Measurements from ENCODE around the gene HLA-F. TPM values are rescaled to one million over a fixed set of nuclear protein-coding genes. Genes with fewer than 3 reads are reported as not detected.
A peak's percentile ranks its signal among the peaks of the same experiment; 100 is the strongest.

Gene HLA-F
- total and polyA plus RNA-seq, 2 donors = 130 to 530 TPM

GRCh38 chr6:29681811-29682210 is 41.4 kb upstream of the HLA-F start:
- Histone ChIP-seq H3K27me3 (ENCODE audit: control insufficient read depth in 2 of 2, insufficient read depth in 1 of 2, low read length in 1 of 2) (peaks cover 0 to 2% of the 10 kb centered on the region in 2 donors), H3K4me3 (ENCODE audit: low read length in 2 of 2) (no peak overlapping the region), H3K9me3 (ENCODE audit: control insufficient read depth in 2 of 2, insufficient read depth in 1 of 2, low read length in 1 of 2) (peaks cover 0 to 7% of the 10 kb centered on the region in 2 donors), H3K4me1 (ENCODE audit: control insufficient read depth in 2 of 2, insufficient read depth in 2 of 2, low read length in 2 of 2) (no peaks in the 10 kb centered on the region), H3K27ac (ENCODE audit: low read depth in 1 of 2, low read length in 1 of 2) (no peak overlapping the region), H3K36me3 (ENCODE audit: control insufficient read depth in 2 of 2, insufficient read depth in 2 of 2, low read length in 1 of 2) (no peaks in the 10 kb centered on the region)
- 97% methylated on average over 8 of the region's 8 CpGs for WGBS
- DNase-seq (ENCODE audit: low read depth in 6 of 9, low spot score in 9 of 9) = no peak

DNA sequence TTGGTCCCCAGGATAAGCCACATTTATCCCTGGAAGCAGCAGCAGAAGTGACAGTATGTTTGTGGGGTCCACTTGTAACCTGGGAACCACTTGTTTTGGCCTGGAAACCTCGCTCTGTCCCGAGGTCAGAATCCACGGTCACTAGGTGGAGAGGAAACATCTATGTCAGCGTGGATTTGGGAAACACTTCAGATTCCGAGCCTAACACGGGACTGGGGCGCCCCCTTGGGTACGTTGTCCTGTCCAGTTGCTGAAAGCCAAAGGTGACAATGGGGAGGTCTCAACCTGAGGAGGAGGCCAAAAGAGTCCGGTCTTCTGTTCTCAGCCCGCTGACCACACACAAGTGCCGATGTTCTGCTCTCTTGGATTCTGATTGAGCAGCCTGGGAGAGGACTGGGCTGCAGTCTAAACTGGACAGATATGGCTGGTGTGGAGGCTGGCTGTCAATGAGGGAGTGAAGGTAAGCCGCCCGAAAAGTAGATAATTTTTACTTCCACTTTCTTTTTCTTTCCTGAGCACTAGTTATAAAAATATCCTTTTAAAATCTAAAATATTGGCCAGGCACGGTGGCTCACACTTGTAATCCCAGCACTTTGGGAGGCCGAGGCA is 37.4 kb upstream of the HLA-F start:
- no peak for DNase-seq (ENCODE audit: low read depth in 6 of 9, low spot score in 9 of 9)
- Histone ChIP-seq H3K9me3 (ENCODE audit: control insufficient read depth in 2 of 2, insufficient read depth in 1 of 2, low read length in 1 of 2) (peaks cover 0 to under 1% of the 10 kb centered on the region in 2 donors), H3K27ac (ENCODE audit: low read depth in 1 of 2, low read length in 1 of 2) (no peak overlapping the region), H3K36me3 (ENCODE audit: control insufficient read depth in 2 of 2, insufficient read depth in 2 of 2, low read length in 1 of 2) (no peaks in the 10 kb centered on the region), H3K27me3 (ENCODE audit: control insufficient read depth in 2 of 2, insufficient read depth in 1 of 2, low read length in 1 of 2) (no peaks in the 10 kb centered on the region), H3K4me1 (ENCODE audit: control insufficient read depth in 2 of 2, insufficient read depth in 2 of 2, low read length in 2 of 2) (no peaks in the 10 kb centered on the region), H3K4me3 (ENCODE audit: low read length in 2 of 2) (no peak overlapping the region)
- WGBS = 81% methylated on average over 15 of the region's 15 CpGs

GRCh38 chr6:29694637-29695036 is 28.6 kb upstream of the HLA-F start:
- no peak overlapping the region for H3K27ac ChIP-seq (ENCODE audit: low read depth in 1 of 2, low read length in 1 of 2)
- no peaks in the 10 kb centered on the region for H3K36me3 ChIP-seq (ENCODE audit: control insufficient read depth in 2 of 2, insufficient read depth in 2 of 2, low read length in 1 of 2)
- no peaks in the 10 kb centered on the region for H3K27me3 ChIP-seq (ENCODE audit: control insufficient read depth in 2 of 2, insufficient read depth in 1 of 2, low read length in 1 of 2)
- no peaks in the 10 kb centered on the region for H3K9me3 ChIP-seq (ENCODE audit: control insufficient read depth in 2 of 2, insufficient read depth in 1 of 2, low read length in 1 of 2)
- WGBS = 33% methylated on average over 3 of the region's 3 CpGs
- no peak overlapping the region for H3K4me3 ChIP-seq (ENCODE audit: low read length in 2 of 2)
- no peak for DNase-seq (ENCODE audit: low read depth in 6 of 9, low spot score in 9 of 9)
- no peaks in the 10 kb centered on the region for H3K4me1 ChIP-seq (ENCODE audit: control insufficient read depth in 2 of 2, insufficient read depth in 2 of 2, low read length in 2 of 2)

DNA sequence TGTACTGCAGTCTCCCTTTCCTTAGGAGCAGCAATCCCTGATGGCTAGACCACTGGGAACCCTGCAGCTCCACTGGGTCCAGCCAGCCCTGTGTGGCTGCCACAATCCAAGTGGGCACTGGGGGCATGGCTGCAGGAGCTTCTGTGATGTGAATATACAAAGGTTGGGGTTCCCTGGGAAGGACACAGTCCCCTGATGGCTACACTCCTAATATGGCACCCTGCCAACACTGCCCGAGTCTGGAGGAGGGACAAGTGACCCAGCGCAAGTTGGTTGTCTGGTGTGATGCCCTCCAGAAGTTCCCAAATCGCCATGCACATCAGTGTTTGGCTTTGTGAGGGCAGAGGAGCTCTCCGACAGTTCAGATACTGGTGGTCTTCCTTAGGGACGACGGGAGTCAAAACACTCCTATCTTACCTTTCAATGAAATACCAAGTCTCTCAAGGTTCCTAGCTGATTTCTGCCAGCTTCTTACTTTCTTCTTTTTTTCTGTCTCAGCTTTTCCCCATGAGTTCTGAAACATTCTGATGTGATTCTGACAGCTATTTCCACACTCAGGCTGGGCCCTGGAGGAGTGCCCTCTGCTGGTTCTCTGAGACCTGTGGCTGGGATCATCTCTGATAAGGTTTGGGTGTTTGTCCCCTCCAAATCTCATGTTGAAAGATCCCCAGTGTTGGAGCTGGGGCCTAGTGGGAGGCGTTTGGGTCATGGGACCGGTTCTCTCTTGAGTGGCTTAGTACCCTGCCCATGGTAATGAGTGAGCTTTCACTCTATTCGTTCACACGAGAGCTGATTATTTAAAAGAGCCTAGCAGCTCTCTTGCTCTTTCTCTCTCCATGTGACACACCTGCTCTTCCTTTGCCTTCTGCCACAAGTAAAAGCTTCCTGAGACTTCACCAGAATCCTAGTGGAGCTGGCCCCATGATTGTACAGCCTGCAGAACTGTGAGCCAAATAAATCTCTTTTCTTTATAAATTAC is 26.8 kb upstream of the HLA-F start:
- Histone ChIP-seq H3K27ac (ENCODE audit: low read depth in 1 of 2, low read length in 1 of 2) (no peak overlapping the region), H3K36me3 (ENCODE audit: control insufficient read depth in 2 of 2, insufficient read depth in 2 of 2, low read length in 1 of 2) (no peaks in the 10 kb centered on the region), H3K4me3 (ENCODE audit: low read length in 2 of 2) (no peak overlapping the region), H3K9me3 (ENCODE audit: control insufficient read depth in 2 of 2, insufficient read depth in 1 of 2, low read length in 1 of 2) (no peaks in the 10 kb centered on the region), H3K27me3 (ENCODE audit: control insufficient read depth in 2 of 2, insufficient read depth in 1 of 2, low read length in 1 of 2) (no peaks in the 10 kb centered on the region), H3K4me1 (ENCODE audit: control insufficient read depth in 2 of 2, insufficient read depth in 2 of 2, low read length in 2 of 2) (no peaks in the 10 kb centered on the region)
- no peak for DNase-seq (ENCODE audit: low read depth in 6 of 9, low spot score in 9 of 9)
- WGBS = 83% methylated on average over 10 of the region's 10 CpGs

- no peak overlapping the region for H3K27ac ChIP-seq (ENCODE audit: low read depth in 1 of 2, low read length in 1 of 2)
- WGBS = 9% methylated on average over 17 of the region's 17 CpGs
- peaks cover 0 to under 1% of the 10 kb centered on the region in 2 donors for H3K4me1 ChIP-seq (ENCODE audit: control insufficient read depth in 2 of 2, insufficient read depth in 2 of 2, low read length in 2 of 2)
- peaks cover 3 to 13% of the 10 kb centered on the region in 2 donors for H3K27me3 ChIP-seq (ENCODE audit: control insufficient read depth in 2 of 2, insufficient read depth in 1 of 2, low read length in 1 of 2)
- H3K36me3 ChIP-seq (ENCODE audit: control insufficient read depth in 2 of 2, insufficient read depth in 2 of 2, low read length in 1 of 2) = no peaks in the 10 kb centered on the region
- peak in 2 of 9 donors; percentile 13 to 51 for DNase-seq (ENCODE audit: low read depth in 6 of 9, low spot score in 9 of 9)
- no peak overlapping the region for H3K4me3 ChIP-seq (ENCODE audit: low read length in 2 of 2)
- no peaks in the 10 kb centered on the region for H3K9me3 ChIP-seq (ENCODE audit: control insufficient read depth in 2 of 2, insufficient read depth in 1 of 2, low read length in 1 of 2)
Observed at GRCh38 chr6:29702519-29703103, 20.6 kb upstream of the HLA-F start.

- H3K27ac ChIP-seq (ENCODE audit: low read depth in 1 of 2, low read length in 1 of 2) = no peak overlapping the region
- WGBS = 47% methylated on average over 10 of the region's 10 CpGs
- H3K4me3 ChIP-seq (ENCODE audit: low read length in 2 of 2) = no peak overlapping the region
- H3K4me1 ChIP-seq (ENCODE audit: control insufficient read depth in 2 of 2, insufficient read depth in 2 of 2, low read length in 2 of 2) = peaks cover 14 to 25% of the 10 kb centered on the region in 2 donors
- peaks cover 3 to 13% of the 10 kb centered on the region in 2 donors for H3K27me3 ChIP-seq (ENCODE audit: control insufficient read depth in 2 of 2, insufficient read depth in 1 of 2, low read length in 1 of 2)
- H3K36me3 ChIP-seq (ENCODE audit: control insufficient read depth in 2 of 2, insufficient read depth in 2 of 2, low read length in 1 of 2) = no peaks in the 10 kb centered on the region
- H3K9me3 ChIP-seq (ENCODE audit: control insufficient read depth in 2 of 2, insufficient read depth in 1 of 2, low read length in 1 of 2) = no peaks in the 10 kb centered on the region
- peak in 1 of 9 donors; percentile 5 for DNase-seq (ENCODE audit: low read depth in 6 of 9, low spot score in 9 of 9)
Observed at GRCh38 chr6:29705389-29706231, 17.6 kb upstream of the HLA-F start.

GRCh38 chr6:29708432-29709179 is 14.6 kb upstream of the HLA-F start:
- Histone ChIP-seq H3K4me3 (ENCODE audit: low read length in 2 of 2) (peak overlapping the region in 1 of 2 donors; percentile 45), H3K36me3 (ENCODE audit: control insufficient read depth in 2 of 2, insufficient read depth in 2 of 2, low read length in 1 of 2) (no peaks in the 10 kb centered on the region), H3K27ac (ENCODE audit: low read depth in 1 of 2, low read length in 1 of 2) (peak overlapping the region in 1 of 2 donors; percentile 99), H3K27me3 (ENCODE audit: control insufficient read depth in 2 of 2, insufficient read depth in 1 of 2, low read length in 1 of 2) (peaks cover 2 to 3% of the 10 kb centered on the region in 2 donors), H3K4me1 (ENCODE audit: control insufficient read depth in 2 of 2, insufficient read depth in 2 of 2, low read length in 2 of 2) (peaks cover 14 to 25% of the 10 kb centered on the region in 2 donors), H3K9me3 (ENCODE audit: control insufficient read depth in 2 of 2, insufficient read depth in 1 of 2, low read length in 1 of 2) (no peaks in the 10 kb centered on the region)
- 30% methylated on average over 11 of the region's 11 CpGs for WGBS
- peak in 8 of 9 donors; percentile 11 to 86 (median 60) for DNase-seq (ENCODE audit: low read depth in 6 of 9, low spot score in 9 of 9)

DNA sequence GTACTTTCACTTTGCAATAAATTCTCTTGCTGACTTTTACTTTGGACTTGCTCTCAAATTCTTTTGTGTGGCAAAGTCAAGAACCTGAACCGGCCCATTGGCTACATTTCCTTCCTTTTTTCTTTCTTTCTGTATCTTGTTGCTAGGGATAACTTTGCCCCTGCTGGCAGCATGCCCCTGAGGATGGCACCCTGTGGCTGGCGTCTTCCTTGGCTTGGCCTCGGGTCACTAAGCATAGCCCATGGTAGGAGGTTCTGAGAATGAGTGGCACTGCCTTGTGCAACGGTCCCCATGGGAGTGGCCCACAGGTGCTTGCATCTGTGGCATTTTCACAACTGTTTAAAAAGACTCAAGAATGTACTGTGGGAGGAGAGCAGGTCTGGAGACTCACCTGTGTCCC is 14.0 kb upstream of the HLA-F start:
- Histone ChIP-seq H3K27me3 (ENCODE audit: control insufficient read depth in 2 of 2, insufficient read depth in 1 of 2, low read length in 1 of 2) (peaks cover 2 to 3% of the 10 kb centered on the region in 2 donors), H3K9me3 (ENCODE audit: control insufficient read depth in 2 of 2, insufficient read depth in 1 of 2, low read length in 1 of 2) (no peaks in the 10 kb centered on the region), H3K27ac (ENCODE audit: low read depth in 1 of 2, low read length in 1 of 2) (peak overlapping the region in 1 of 2 donors; percentile 99), H3K4me1 (ENCODE audit: control insufficient read depth in 2 of 2, insufficient read depth in 2 of 2, low read length in 2 of 2) (peaks cover 14 to 25% of the 10 kb centered on the region in 2 donors), H3K4me3 (ENCODE audit: low read length in 2 of 2) (peak overlapping the region in 1 of 2 donors; percentile 45), H3K36me3 (ENCODE audit: control insufficient read depth in 2 of 2, insufficient read depth in 2 of 2, low read length in 1 of 2) (no peaks in the 10 kb centered on the region)
- 14% methylated on average over 4 of the region's 4 CpGs for WGBS
- DNase-seq (ENCODE audit: low read depth in 6 of 9, low spot score in 9 of 9) = no peak

All from thymus (tissue), 11 donors.